Measurements from ENCODE around the gene USP13. TPM values are rescaled to one million over a fixed set of nuclear protein-coding genes. Genes with fewer than 3 reads are reported as not detected.

Gene USP13
- total and polyA plus RNA-seq, 10 of the 15 experiments (the other 5 are each of a cell fraction or from before 2014, with no cell fraction given), result 3.2 to 20.8 (median 9.0) TPM

- TF ChIP-seq MAX (IDR thresholded peaks at IDR 0.05; ENCODE audit: low read depth, low read length) (no peak), POLR2A (IDR thresholded peaks at IDR 0.05; ENCODE audit: low read depth, low read length) (no peak), ZNF217 (IDR thresholded peaks at IDR 0.05) (no peak), E2F4 (IDR thresholded peaks at IDR 0.05; ENCODE audit: low read depth, low read length) (no peak), MYB (IDR thresholded peaks at IDR 0.05; ENCODE audit: borderline replicate concordance, low read depth, low read length) (no peak), TCF7 (IDR thresholded peaks at IDR 0.05; ENCODE audit: borderline replicate concordance) (no peak)
- Histone ChIP-seq H3K4me1 (ENCODE audit: control insufficient read depth, insufficient read depth, low read length) (no peaks in the 10 kb centered on the region), H3K9ac (ENCODE audit: control insufficient read depth, insufficient read depth, low read length) (no peak overlapping the region), H3K9me3 (replicated peaks; ENCODE audit: control insufficient read depth, insufficient read depth, low read length) (no peaks in the 10 kb centered on the region), H4K20me1 (ENCODE audit: control insufficient read depth, insufficient read depth) (no peaks in the 10 kb centered on the region), H3K27ac (ENCODE audit: control insufficient read depth, insufficient read depth) (no peak overlapping the region), H2AFZ (ENCODE audit: control insufficient read depth, low read depth, low read length) (no peak overlapping the region), H3K27me3 (replicated peaks in 1 of 2; ENCODE audit: control insufficient read depth in 2 of 2, insufficient read depth in 2 of 2, low read length in 1 of 2) (no peaks in the 10 kb centered on the region), H3K36me3 (ENCODE audit: control insufficient read depth in 2 of 2, insufficient read depth in 2 of 2, low read length in 1 of 2) (peaks cover 7 to 9% of the 10 kb centered on the region in 2 experiments), H3K4me2 (ENCODE audit: control insufficient read depth, insufficient read depth) (no peak overlapping the region), H3K4me3 (no peak overlapping the region), H3K79me2 (ENCODE audit: control insufficient read depth, insufficient read depth, low read length) (no peaks in the 10 kb centered on the region)
- ChIA-PET SMC1A (ENCODE audit: uncharacterized antibody, unreplicated experiment) (no interaction called here), POLR2A (no interaction called here), CTCF (no interaction called here), RAD21 (ENCODE audit: unreplicated experiment) (no interaction called here)
- in situ Hi-C loops (cut with MboI), result no loop called here
- FAIRE-seq (no peak), ATAC-seq (no peak), DNase-seq (ENCODE audit: low read depth, low spot score) (no peak)
- WGBS (ENCODE audit: insufficient coverage, insufficient replicate concordance, low lambda C conversion rate, missing lambda C conversion rate), result 85% methylated on average over 4 of the region's 4 CpGs
- intact Hi-C loops (cut with micrococcal nuclease; ENCODE audit: unreplicated experiment), result no loop called here
- no TSS peak for BruUV-seq (replicated peaks)
Observed at GRCh38 chr3:179745079-179745478, 92.2 kb downstream of the USP13 start.

- FAIRE-seq, result no peak
- Histone ChIP-seq H3K4me3 (no peak overlapping the region), H3K4me2 (ENCODE audit: control insufficient read depth, insufficient read depth) (no peak overlapping the region), H3K27ac (ENCODE audit: control insufficient read depth, insufficient read depth) (no peak overlapping the region), H4K20me1 (ENCODE audit: control insufficient read depth, insufficient read depth) (no peaks in the 10 kb centered on the region), H3K9ac (ENCODE audit: control insufficient read depth, insufficient read depth, low read length) (no peak overlapping the region), H3K79me2 (ENCODE audit: control insufficient read depth, insufficient read depth, low read length) (no peaks in the 10 kb centered on the region), H3K9me3 (replicated peaks; ENCODE audit: control insufficient read depth, insufficient read depth, low read length) (no peaks in the 10 kb centered on the region), H3K36me3 (ENCODE audit: control insufficient read depth in 2 of 2, insufficient read depth in 2 of 2, low read length in 1 of 2) (peaks cover 5 to 7% of the 10 kb centered on the region in 2 experiments), H2AFZ (ENCODE audit: control insufficient read depth, low read depth, low read length) (no peak overlapping the region), H3K4me1 (ENCODE audit: control insufficient read depth, insufficient read depth, low read length) (no peaks in the 10 kb centered on the region), H3K27me3 (replicated peaks in 1 of 2; ENCODE audit: control insufficient read depth in 2 of 2, insufficient read depth in 2 of 2, low read length in 1 of 2) (no peaks in the 10 kb centered on the region)
- in situ Hi-C loops (cut with MboI) (no loop called here), intact Hi-C loops (cut with micrococcal nuclease; ENCODE audit: unreplicated experiment) (no loop called here)
- 82% methylated on average over 5 of the region's 5 CpGs for WGBS (ENCODE audit: insufficient coverage, insufficient replicate concordance, low lambda C conversion rate, missing lambda C conversion rate)
- ChIA-PET POLR2A (no interaction called here), CTCF (no interaction called here), RAD21 (ENCODE audit: unreplicated experiment) (no interaction called here), SMC1A (ENCODE audit: uncharacterized antibody, unreplicated experiment) (no interaction called here)
- ATAC-seq, result no peak
- no peak for DNase-seq (ENCODE audit: low read depth, low spot score)
- no TSS peak for BruUV-seq (replicated peaks)
- TF ChIP-seq LARP7 (IDR thresholded peaks at IDR 0.05), result no peak
- no peak for TF ChIP-seq ZNF217 (IDR thresholded peaks at IDR 0.05)
- TF ChIP-seq SMC3 (IDR thresholded peaks at IDR 0.05; ENCODE audit: borderline replicate concordance, low read length), result no peak
- no peak for TF ChIP-seq MTA3 (IDR thresholded peaks at IDR 0.05; ENCODE audit: borderline replicate concordance, low read length)
- no peak for TF ChIP-seq ZBTB40 (IDR thresholded peaks at IDR 0.05; ENCODE audit: borderline replicate concordance)
Observed at GRCh38 chr3:179745716-179746115, 92.9 kb downstream of the USP13 start.
